HG03520 (cell line): ENCODE results near the gene C2CD2.

Experiments used
- ATAC-seq: cut with Tn5 transposase; IDR thresholded peaks from one replicate; pipeline ENCODE4 v1.9.1; 2021; ENCODE audit warnings: mild to moderate bottlenecking, moderate library complexity; ENCODE audit not compliant: unreplicated experiment

The C2CD2 gene

GRCh38 chr21:41939391-41939790 is 14.4 kb downstream of the C2CD2 start:
- no peak for ATAC-seq

GRCh38 chr21:41933313-41934079 is 20.3 kb downstream of the C2CD2 start:
- ATAC-seq, result no peak

- no peak for ATAC-seq
Observed at GRCh38 chr21:41932576-41933312, 21.1 kb downstream of the C2CD2 start.

- no peak for ATAC-seq
Observed at GRCh38 chr21:41932191-41932575, 21.6 kb downstream of the C2CD2 start.

GRCh38 chr21:41931041-41931451 is 22.8 kb downstream of the C2CD2 start:
- no peak for ATAC-seq

- no peak for ATAC-seq
Observed at GRCh38 chr21:41929248-41929647, 24.6 kb downstream of the C2CD2 start.

GRCh38 chr21:41928621-41929220 is 25.1 kb downstream of the C2CD2 start:
- ATAC-seq, result no peak

GRCh38 chr21:41927727-41928409 is 25.9 kb downstream of the C2CD2 start:
- ATAC-seq, result no peak

GRCh38 chr21:41926807-41927171 is 27.0 kb downstream of the C2CD2 start:
- ATAC-seq, result no peak

- no peak for ATAC-seq
Observed at GRCh38 chr21:41926117-41926806, 27.6 kb downstream of the C2CD2 start.

GRCh38 chr21:41925767-41926116 is 28.1 kb downstream of the C2CD2 start:
- no peak for ATAC-seq

- ATAC-seq, result no peak
Observed at GRCh38 chr21:41924368-41924754, 29.5 kb downstream of the C2CD2 start.

- ATAC-seq, result no peak
Observed at GRCh38 chr21:41923631-41924367, 30.0 kb downstream of the C2CD2 start.

GRCh38 chr21:41923186-41923585 is 30.6 kb downstream of the C2CD2 start:
- no peak for ATAC-seq

GRCh38 chr21:41921021-41921420 is 32.8 kb downstream of the C2CD2 start:
- ATAC-seq, result no peak

- no peak for ATAC-seq
Observed at GRCh38 chr21:41920476-41920875, 33.3 kb downstream of the C2CD2 start.

GRCh38 chr21:41919666-41920398 is 34.0 kb downstream of the C2CD2 start:
- no peak for ATAC-seq

GRCh38 chr21:41918561-41919358 is 35.1 kb downstream of the C2CD2 start:
- no peak for ATAC-seq

GRCh38 chr21:41917531-41917930 is 36.3 kb downstream of the C2CD2 start:
- no peak for ATAC-seq
